CD4-positive, alpha-beta T cell treated with Interleukin-12 subunit alpha and Interleukin-12 subunit beta, for 1 hour (primary cell): ENCODE results near the gene ATP11C.
"Not testable (repeated sequence)": the region's sequence is repeated elsewhere in the genome, so short reads cannot be mapped to it uniquely, and the experiment has no call there.

ENCODE experiments used
- DNase-seq: peaks from one replicate; pipeline ENCODE4 v3.0.0-alpha.2; 2020

The ATP11C gene

DNA sequence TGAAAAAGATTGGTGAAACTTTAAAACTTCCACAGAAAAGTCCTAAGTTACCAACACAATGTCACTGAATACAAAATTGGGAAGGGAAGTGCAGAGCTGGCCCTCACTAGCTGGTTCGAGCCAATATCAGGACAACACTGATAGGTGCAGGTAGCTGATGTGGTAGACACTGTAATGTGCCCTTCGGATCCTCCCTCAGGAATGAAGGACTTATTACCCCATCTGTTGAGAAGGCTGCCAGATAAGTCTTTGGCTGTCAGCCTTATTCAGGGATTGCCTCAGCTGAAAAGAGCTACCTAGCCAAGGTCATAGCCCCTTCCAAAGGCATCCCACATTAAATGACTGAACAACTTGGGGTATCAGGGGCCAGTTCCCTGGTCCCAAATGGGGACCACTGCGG, 230.2 kb downstream of the ATP11C start:
- DNase-seq, result no peak

DNA sequence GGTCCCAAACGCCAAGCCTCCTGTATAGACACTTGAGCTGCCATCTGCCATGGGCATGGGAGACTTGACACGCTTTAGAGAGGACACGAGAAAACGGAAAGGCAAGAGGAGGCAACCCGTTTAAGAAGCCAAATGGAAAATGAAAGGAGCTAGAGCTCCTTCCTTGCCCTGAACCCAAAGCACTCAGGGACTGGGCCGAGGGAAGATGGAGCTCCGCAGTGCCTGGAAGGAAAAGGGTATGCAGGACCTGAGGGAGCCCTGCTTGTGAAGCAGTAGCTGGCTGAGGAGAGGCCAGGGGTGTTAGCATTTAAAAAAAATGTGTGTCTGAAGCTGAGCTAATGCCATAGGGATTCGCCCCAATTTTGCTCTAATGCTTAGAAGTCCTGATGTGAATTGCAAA, 239.9 kb downstream of the ATP11C start:
- DNase-seq, result no peak

DNA sequence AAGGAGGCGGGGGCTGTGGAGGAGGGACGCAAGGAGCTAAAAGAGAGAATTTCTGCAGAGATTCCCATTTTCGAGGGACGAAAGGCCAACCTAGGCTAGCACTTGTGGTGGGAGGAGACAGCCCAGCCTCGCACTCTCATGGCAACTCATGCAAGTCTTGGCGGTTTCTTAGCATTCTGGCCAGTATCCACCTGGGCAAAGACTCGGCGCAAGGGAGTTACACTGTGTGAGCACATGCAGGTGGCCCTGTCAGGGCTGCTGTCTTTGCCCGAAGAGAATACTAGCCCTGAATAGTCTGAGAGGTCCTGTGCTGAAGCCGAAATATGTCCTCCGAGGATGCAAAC, 240.4 kb downstream of the ATP11C start:
- DNase-seq, result no peak

DNA sequence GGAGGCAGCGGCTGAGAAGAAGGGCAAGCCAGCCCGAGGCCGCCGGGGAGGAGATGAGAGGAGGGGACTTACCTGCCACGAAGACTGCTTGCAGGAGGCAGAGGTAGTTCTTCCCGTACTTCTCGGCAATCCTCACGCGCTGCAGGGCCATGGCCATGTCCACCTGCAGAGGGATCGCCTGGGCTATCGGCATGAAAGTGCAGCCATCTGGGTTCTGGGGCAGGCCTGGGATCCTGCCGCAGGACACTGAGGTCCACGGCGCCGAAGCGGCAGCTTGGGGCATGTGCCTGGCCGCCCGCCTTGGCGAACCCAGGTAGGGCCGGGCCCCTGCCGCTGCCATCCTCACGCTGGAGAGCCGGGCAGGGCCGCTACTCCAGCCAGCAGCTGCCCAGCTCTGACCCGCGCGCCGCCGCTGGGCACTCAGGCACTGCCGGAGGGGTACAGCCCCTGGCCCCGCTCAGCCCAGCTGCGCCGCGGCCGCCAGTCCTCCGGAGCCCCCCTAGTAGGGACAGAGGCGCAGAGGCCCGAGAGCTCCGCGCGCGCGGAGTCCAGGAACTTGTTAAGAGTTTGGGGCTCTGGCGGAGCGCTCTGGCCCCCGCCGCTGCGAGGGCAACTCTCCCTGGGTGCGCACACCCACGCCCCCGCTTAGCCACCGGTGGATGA, 240.9 kb downstream of the ATP11C start:
- no peak for DNase-seq

DNA sequence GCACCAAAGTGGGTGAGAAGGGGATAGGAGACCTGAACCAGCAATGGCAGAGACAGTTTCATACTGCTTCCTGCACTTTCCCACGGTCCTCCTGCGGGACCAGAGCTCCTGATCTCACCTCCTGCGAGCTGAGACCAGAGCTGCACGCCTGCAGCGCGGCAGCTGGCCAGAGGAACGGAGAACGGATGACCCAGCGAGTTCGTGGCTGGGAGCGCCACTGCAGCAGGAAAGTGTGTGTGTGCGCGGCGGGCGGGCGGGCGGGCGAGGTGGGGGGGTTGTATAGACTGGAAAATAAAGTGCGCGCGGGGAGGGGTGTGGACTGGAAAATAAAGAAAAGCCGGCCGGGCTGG, 241.4 kb downstream of the ATP11C start:
- DNase-seq, result no peak

DNA sequence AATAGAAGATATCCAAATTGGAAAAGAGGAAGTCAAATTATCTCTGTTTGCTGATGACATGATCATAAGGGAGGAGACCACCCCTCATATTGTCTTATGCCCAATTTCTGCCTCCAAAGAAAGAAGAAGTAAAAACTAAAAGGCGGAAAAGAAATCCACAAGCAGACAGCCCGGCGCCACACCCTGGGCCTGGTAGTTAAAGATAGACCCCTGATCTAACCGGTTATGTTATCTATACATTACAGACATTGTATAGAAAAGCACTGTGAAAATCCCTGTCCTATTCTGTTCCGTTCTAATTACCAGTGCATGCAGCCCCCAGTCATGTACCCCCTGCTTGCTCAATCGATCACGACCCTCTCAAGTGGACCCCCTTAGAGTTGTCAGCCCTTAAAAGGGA, 247.7 kb downstream of the ATP11C start:
- DNase-seq, result not testable (repeated sequence)

DNA sequence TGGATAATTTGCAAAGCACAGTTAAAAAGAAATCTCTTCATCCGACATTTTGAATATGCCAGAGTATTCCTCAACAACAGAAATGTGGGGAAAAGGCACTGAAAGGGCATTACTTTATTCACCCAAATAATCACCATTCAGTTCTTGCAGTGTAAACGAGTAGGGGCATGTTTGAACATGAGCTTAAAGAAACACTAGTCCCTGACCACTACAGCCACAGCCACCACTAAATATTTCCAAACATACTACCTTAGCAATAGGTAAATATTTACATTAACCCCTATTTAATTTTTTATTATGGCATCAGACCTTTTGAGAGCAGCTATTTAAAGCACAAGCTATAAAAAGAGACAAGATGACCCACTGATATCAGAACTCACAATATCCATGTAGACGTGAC, 252.5 kb downstream of the ATP11C start:
- no peak for DNase-seq
